HUDEP-2 (cell line): ENCODE results near the gene CBX3.
"Not testable (repeated sequence)": the region's sequence is repeated elsewhere in the genome, so short reads cannot be mapped to it uniquely, and the experiment has no call there.

ENCODE experiments used
- DNase-seq, 76 experiments: peaks; one replicate each; lab custom pipeline; 2025; ENCODE audit not compliant: unreplicated experiment in 76 of 76; lab: John Stamatoyannopoulos, UW

CBX3 gene

GRCh38 chr7:26169271-26169670, 32.3 kb upstream of the CBX3 start:
- DNase-seq, result no peak

DNA sequence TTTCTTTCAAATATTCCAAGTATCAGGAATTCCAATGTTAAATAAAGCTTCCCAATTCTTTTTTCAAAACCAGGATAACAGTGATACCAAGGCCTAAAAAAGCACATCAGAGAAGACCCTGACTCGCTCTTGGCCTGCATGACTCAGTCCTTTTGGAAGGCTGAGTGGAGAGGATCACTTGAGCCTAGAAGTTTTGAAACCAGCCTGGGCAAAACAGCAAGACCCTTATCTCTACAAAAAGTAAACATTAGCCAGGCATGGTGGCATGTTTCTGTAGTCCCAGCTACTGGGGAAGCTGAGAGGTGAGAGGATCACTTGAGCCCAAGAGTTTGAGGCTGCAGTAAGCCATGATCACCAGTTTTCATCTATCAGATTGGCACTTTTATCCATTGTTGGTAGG, 30.9 kb upstream of the CBX3 start:
- no peak for DNase-seq

DNA sequence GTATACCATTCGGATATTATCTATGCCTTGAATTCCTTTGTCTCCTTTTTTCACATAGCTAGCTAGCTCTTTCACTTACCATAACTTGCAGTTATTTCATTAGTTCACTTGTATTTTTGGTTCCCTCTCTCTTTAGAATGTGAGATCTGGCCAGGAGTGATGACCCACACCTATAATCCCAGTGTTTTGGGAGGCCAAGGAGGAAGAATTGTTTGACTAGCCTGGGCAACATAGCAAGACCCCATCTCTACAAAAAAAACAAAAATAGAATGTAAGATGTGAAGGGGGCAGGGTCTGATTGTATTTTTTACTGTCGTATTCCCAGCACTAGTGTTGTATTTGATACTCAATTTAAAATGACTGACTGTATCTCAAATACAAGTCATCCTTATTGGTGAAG, 29.9 kb upstream of the CBX3 start:
- DNase-seq, result no peak

- DNase-seq, result no peak
These were observed 29.5 kb upstream of the CBX3 start for GRCh38 chr7:26172048-26172447.

GRCh38 chr7:26175903-26176302, 25.6 kb upstream of the CBX3 start:
- DNase-seq, result not testable (repeated sequence)

DNA sequence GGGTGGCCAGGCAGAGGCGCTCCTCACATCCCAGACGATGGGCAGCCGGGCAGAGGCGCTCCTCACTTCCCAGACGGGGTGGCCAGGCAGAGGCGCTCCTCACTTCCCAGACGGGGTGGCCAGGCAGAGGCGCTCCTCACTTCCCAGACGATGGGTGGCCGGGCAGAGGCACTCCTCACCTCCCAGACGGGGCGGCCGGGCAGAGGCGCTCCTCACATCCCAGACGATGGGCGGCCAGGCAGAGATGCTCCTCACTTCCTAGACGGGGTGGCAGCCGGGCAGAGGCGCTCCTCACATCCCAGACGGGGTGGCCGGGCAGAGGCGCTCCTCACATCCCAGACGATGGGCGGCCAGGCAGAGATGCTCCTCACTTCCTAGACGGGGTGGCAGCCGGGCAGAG, 24.8 kb upstream of the CBX3 start:
- not testable (repeated sequence) for DNase-seq

GRCh38 chr7:26177269-26177668, 24.3 kb upstream of the CBX3 start:
- not testable (repeated sequence) for DNase-seq

- DNase-seq, result no peak
These were observed 23.1 kb upstream of the CBX3 start for GRCh38 chr7:26178272-26178960.

DNA sequence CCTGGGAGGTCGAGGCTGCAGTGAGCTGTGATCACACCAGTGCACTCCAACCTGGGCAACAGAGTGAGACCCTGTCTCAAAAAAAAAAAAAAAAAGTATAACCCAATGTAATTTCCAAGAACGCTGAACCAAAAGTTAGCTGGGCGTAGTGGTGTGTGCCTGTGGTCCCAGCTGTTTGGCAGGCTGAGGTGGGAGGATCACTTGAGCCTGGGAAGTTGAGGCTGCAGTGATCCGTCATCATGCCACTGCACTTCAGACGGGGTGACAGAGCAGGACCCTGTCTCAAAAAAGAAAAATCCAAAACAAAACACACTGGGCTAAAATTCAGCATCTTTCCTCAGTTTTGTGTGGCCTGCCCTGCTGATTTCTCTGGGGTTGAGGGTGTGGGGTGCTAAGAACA, 22.1 kb upstream of the CBX3 start:
- no peak for DNase-seq

GRCh38 chr7:26179826-26180497, 21.6 kb upstream of the CBX3 start:
- DNase-seq, result no peak

DNA sequence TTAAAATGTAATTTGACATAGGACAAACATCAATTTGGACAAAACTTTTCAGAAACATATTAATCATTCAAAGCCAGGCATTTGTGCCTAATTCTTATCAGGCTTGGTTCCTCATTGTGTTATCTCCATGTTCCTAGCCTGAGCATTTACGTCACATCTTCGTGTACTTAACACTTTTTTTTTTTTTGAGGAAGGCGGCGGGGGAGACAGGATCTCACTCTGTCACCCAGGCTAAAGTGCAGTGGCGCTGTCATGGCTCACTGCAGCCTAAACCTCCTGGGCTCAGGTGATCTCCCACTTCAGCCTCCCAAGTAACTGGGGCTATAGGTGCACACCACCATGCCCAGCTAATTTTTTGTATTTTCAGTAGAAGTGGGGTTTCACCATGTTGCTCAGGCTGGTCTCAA, 20.8 kb upstream of the CBX3 start:
- peak in 35 of 76 experiments; percentile 7 to 68 (median 41) for DNase-seq

DNA sequence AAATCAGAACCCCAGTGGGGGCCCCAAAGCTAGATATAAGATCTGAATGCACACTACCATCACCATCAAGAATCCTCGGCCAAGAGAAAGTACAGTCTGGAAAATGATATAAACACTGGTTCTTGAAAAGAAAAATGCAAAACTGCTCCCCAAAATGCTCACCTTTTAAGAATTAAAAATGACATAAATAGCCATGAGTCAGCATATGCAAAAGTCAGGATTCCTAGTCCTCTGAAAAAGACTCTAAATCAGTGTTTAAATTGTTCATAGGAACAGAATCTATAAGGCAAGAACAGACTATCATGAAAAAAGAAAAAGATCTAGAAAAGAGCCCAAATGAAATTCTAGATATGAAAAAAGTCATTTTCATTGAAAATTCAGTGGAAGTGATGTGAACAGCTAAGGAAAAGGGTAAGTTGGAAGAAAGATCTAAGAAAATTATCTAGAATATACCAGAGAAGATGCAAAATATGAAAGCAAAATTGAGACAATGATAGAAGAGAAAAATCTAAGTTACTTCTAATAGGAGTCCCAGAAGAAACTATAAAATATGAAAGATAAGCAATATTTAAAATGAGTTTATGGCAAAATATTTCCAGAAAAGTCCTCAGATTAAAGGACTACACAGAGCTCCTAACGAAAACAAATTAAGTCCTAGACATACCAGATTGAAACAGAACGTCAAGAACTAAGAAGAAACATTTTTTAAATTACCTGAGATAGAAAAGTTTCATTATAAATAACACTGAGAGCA, 19.9 kb upstream of the CBX3 start:
- DNase-seq, result no peak

DNA sequence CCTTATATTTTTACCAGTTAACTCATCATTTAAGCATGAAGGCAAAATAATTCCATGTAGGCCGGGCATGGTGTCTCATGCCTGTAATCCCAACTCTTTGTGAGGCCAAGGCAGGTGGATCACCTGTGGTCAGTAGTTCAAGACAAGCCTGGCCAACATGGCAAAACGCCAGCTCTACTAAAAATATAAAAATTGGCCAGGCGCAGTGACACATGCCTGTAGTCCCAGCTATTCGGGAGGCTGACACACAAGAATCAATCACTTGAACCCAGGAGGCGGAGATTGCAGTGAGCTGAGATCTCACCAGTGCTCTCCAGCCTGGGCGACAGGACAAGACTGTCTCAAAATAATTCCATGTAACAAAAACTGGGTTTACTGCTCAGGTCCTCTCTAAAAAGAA, 19.3 kb upstream of the CBX3 start:
- no peak for DNase-seq

GRCh38 chr7:26182706-26183105, 18.8 kb upstream of the CBX3 start:
- no peak for DNase-seq

GRCh38 chr7:26183545-26184280, 17.8 kb upstream of the CBX3 start:
- peak in 1 of 76 experiments; percentile 33 for DNase-seq

- DNase-seq, result peak in 4 of 76 experiments; percentile 16 to 33 (median 26)
These were observed 17.1 kb upstream of the CBX3 start for GRCh38 chr7:26184281-26185101.

DNA sequence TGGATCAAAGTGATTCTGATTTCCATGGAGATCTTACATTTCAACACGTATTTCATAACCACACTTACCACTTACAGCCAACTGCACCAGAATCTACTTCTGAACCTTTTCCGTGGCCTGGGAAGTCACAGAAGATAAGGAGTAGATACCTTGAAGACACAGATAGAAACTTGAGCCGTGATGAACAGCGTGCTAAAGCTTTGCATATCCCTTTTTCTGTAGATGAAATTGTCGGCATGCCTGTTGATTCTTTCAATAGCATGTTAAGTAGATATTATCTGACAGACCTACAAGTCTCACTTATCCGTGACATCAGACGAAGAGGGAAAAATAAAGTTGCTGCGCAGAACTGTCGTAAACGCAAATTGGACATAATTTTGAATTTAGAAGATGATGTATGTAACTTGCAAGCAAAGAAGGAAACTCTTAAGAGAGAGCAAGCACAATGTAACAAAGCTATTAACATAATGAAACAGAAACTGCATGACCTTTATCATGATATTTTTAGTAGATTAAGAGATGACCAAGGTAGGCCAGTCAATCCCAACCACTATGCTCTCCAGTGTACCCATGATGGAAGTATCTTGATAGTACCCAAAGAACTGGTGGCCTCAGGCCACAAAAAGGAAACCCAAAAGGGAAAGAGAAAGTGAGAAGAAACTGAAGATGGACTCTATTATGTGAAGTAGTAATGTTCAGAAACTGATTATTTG, 16.3 kb upstream of the CBX3 start:
- peak in 2 of 76 experiments; percentile 11 to 21 for DNase-seq

DNA sequence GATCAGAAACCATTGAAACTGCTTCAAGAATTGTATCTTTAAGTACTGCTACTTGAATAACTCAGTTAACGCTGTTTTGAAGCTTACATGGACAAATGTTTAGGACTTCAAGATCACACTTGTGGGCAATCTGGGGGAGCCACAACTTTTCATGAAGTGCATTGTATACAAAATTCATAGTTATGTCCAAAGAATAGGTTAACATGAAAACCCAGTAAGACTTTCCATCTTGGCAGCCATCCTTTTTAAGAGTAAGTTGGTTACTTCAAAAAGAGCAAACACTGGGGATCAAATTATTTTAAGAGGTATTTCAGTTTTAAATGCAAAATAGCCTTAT, 15.7 kb upstream of the CBX3 start:
- DNase-seq, result peak in 2 of 76 experiments; percentile 6 to 16
